H9 (cell line): Measurements from ENCODE around the gene PDCD6IP. TPM values are rescaled to one million over a fixed set of nuclear protein-coding genes. Genes with fewer than 3 reads are reported as not detected.

Source experiments
- DNase-seq: peaks from one replicate; pipeline ENCODE4 v3.0.0-alpha.2; 2017
- H2AFZ ChIP-seq: one replicate; pipeline ENCODE4 v1.6.1; 2013; ENCODE audit warnings: mild to moderate bottlenecking, low read length, control low read depth, moderate library complexity
- H2AK5ac ChIP-seq: 2 replicates; pipeline ENCODE4 v1.6.1; 2013; ENCODE audit warnings: low read length, control low read depth, mixed read lengths; ENCODE audit not compliant: insufficient read length
- H2BK120ac ChIP-seq: one replicate; pipeline ENCODE4 v1.6.1; 2013; ENCODE audit warnings: low read depth, mild to moderate bottlenecking, low read length, control low read depth, inconsistent platforms; ENCODE audit not compliant: poor library complexity, severe bottlenecking
- H2BK12ac ChIP-seq: 2 replicates; pipeline ENCODE4 v1.6.1; 2013; ENCODE audit warnings: low read length, control low read depth, mixed read lengths, low read depth; ENCODE audit not compliant: insufficient read length
- H2BK15ac ChIP-seq: 2 replicates; pipeline ENCODE4 v1.6.1; 2013; ENCODE audit warnings: low read depth, low read length, control low read depth
- H2BK20ac ChIP-seq: one replicate; pipeline ENCODE4 v1.6.1; 2013; ENCODE audit warnings: low read depth, mild to moderate bottlenecking, low read length, control low read depth, inconsistent platforms; ENCODE audit not compliant: poor library complexity, severe bottlenecking
- H2BK5ac ChIP-seq: 2 replicates; pipeline ENCODE4 v1.6.1; 2013; ENCODE audit warnings: low read length, control low read depth, mixed read lengths; ENCODE audit not compliant: insufficient read length
- H3K14ac ChIP-seq: 2 replicates; pipeline ENCODE4 v1.6.1; 2013; ENCODE audit warnings: low read length, control low read depth; ENCODE audit not compliant: insufficient read depth
- H3K18ac ChIP-seq: 2 replicates; pipeline ENCODE4 v1.6.1; 2013; ENCODE audit warnings: low read depth, mild to moderate bottlenecking, mixed read lengths, low read length, control low read depth; ENCODE audit not compliant: insufficient read length
- H3K23ac ChIP-seq: 2 replicates; pipeline ENCODE4 v1.6.1; 2013; ENCODE audit warnings: low read length, control low read depth, mixed read lengths, low read depth; ENCODE audit not compliant: insufficient read length
- H3K23me2 ChIP-seq: 2 replicates; pipeline ENCODE4 v1.6.1; 2013; ENCODE audit warnings: low read depth, mild to moderate bottlenecking, mixed read lengths, low read length, control low read depth; ENCODE audit not compliant: insufficient read length, poor library complexity, severe bottlenecking
- H3K27ac ChIP-seq: 2 replicates; pipeline ENCODE4 v1.5.1; 2013; ENCODE audit warnings: low read length, control low read depth, mixed read lengths, low read depth; ENCODE audit not compliant: insufficient read length
- H3K27me3 ChIP-seq: 2 replicates; pipeline ENCODE4 v1.6.1; 2013; ENCODE audit warnings: low read length, control low read depth, inconsistent platforms; ENCODE audit not compliant: insufficient read depth
- H3K4ac ChIP-seq: 2 replicates; pipeline ENCODE4 v1.6.1; 2013; ENCODE audit warnings: low read depth, mild to moderate bottlenecking, control low read depth, inconsistent platforms, low read length, moderate library complexity
- H3K4me1 ChIP-seq: 2 replicates; pipeline ENCODE4 v1.6.1; 2013; ENCODE audit warnings: low read length, control low read depth, inconsistent platforms; ENCODE audit not compliant: insufficient read depth
- H3K4me2 ChIP-seq: 2 replicates; pipeline ENCODE4 v1.6.1; 2013; ENCODE audit warnings: low read length, control low read depth, mixed read lengths; ENCODE audit not compliant: insufficient read length, insufficient read depth
- H3K56ac ChIP-seq: 2 replicates; pipeline ENCODE4 v1.6.1; 2013; ENCODE audit warnings: low read depth, mild to moderate bottlenecking, mixed read lengths, low read length, control low read depth; ENCODE audit not compliant: insufficient read length
- H3K79me1 ChIP-seq: 2 replicates; pipeline ENCODE4 v1.6.1; 2013; ENCODE audit warnings: low read depth, mild to moderate bottlenecking, moderate library complexity, low read length, control low read depth, inconsistent platforms; ENCODE audit not compliant: insufficient read depth, poor library complexity, severe bottlenecking
- H3K79me2 ChIP-seq: 2 replicates; pipeline ENCODE4 v1.6.1; 2013; ENCODE audit warnings: low read length, control low read depth, inconsistent platforms; ENCODE audit not compliant: insufficient read depth
- H3K9ac ChIP-seq: 2 replicates; pipeline ENCODE4 v1.6.1; 2013; ENCODE audit warnings: low read length, control low read depth, mixed read lengths; ENCODE audit not compliant: insufficient read length; ENCODE audit errors: extremely low read depth
- H3K9me3 ChIP-seq: one replicate; pipeline ENCODE4 v1.6.1; 2013; ENCODE audit warnings: low read depth, low read length, inconsistent platforms; ENCODE audit not compliant: control insufficient read depth
- H3T11ph ChIP-seq: one replicate; pipeline ENCODE4 v1.6.1; 2013; ENCODE audit warnings: mild to moderate bottlenecking, low read length, control low read depth, inconsistent platforms
- H4K20me1 ChIP-seq: one replicate; pipeline ENCODE4 v1.6.1; 2013; ENCODE audit not compliant: control insufficient read depth, insufficient read length, insufficient read depth
- H4K5ac ChIP-seq: 2 replicates; pipeline ENCODE4 v1.6.1; 2013; ENCODE audit warnings: low read depth, mild to moderate bottlenecking, mixed read lengths, low read length, control low read depth; ENCODE audit not compliant: insufficient read length
- H4K8ac ChIP-seq: replicated peaks from 2 replicates; pipeline ENCODE4 v1.6.1; 2013; ENCODE audit warnings: low read length, control low read depth, mixed read lengths, low read depth; ENCODE audit not compliant: insufficient read length
- H4K91ac ChIP-seq: 2 replicates; pipeline ENCODE4 v1.6.1; 2013; ENCODE audit warnings: low read depth, mild to moderate bottlenecking, moderate library complexity, mixed read lengths, low read length, control low read depth; ENCODE audit not compliant: insufficient read length
- H3K27ac Mint-ChIP-seq, 3 experiments: 2 replicates in 2 of 3; 3 replicates in 1 of 3; pipeline ENCODE4 v1.8.0; 2020 to 2021; ENCODE audit warnings: mixed read lengths in 3 of 3, mild to moderate bottlenecking in 1 of 3, moderate library complexity in 1 of 3
- H3K27me3 Mint-ChIP-seq: 2 replicates; pipeline ENCODE4 v1.8.0; 2021; ENCODE audit warnings: low read depth, mild to moderate bottlenecking, moderate library complexity, mixed read lengths
- H3K36me3 Mint-ChIP-seq, 3 experiments: 2 replicates in 2 of 3; 3 replicates in 1 of 3; pipeline ENCODE4 v1.8.0; 2020 to 2021; ENCODE audit warnings: low read depth in 3 of 3, mixed read lengths in 3 of 3; ENCODE audit not compliant: insufficient read depth in 1 of 3
- H3K4me1 Mint-ChIP-seq, 2 experiments: 2 replicates each; pipeline ENCODE4 v1.8.0; 2020; ENCODE audit warnings: mixed read lengths in 2 of 2
- H3K4me3 Mint-ChIP-seq, 2 experiments: 2 replicates in 1 of 2; 3 replicates in 1 of 2; pipeline ENCODE4 v1.8.0; 2020 to 2021; ENCODE audit warnings: mild to moderate bottlenecking in 2 of 2, mixed read lengths in 2 of 2, moderate library complexity in 1 of 2
- H3K9me3 Mint-ChIP-seq, 2 experiments: 2 replicates in 1 of 2; 3 replicates in 1 of 2; pipeline ENCODE4 v1.8.0; 2020; ENCODE audit warnings: mild to moderate bottlenecking in 2 of 2, mixed read lengths in 2 of 2, moderate library complexity in 1 of 2
- WGBS: extraction: QIAGEN DNeasy Blood & Tissue Kit; methylation state at CpG from one replicate; pipeline ENCODE4 v1.1.7; 2013; ENCODE audit warnings: missing lambda C conversion rate, low lambda C conversion rate, mixed read lengths; ENCODE audit not compliant: insufficient read length; ENCODE audit errors: extremely low coverage; 5-methylcytosine and 5-hydroxymethylcytosine counted together
- total RNA-seq: library from RNA; stranded (reverse); gene quantifications from 2 replicates; pipeline ENCODE4 v1.2.1, GENCODE V29; 2021
- TF ChIP-seq, protein P1 (sequence below): fragments of 200-600 bp; sonication (generic); conservative IDR thresholded peaks from 3 replicates; pipeline ENCODE4 v1.8.0; 2021; ENCODE audit warnings: antibody characterized with exemption, mild to moderate bottlenecking

PDCD6IP gene
- total RNA-seq, 1 experiment from 2014 or later: 109 TPM

DNA sequence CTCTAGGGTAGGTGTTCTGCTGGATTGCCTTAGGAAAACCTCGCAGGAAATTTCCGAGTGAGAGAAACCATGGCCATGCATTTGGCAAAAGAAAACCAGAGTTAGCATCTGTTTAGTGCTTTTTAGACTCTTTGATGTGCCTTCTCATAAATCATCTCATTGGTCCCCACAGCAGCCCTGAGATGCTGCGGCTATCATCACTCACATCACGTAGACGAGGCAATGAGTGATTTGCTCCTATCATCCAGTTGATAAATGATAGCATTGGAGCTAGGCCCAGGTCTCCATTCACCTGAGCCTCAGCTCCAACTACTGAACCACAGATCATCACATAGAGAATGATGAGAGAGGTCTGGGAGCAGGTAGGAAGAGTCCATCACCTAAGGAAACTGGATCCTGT, 111.1 kb downstream of the PDCD6IP start:
- no peaks in the 10 kb centered on the region for H3K79me2 ChIP-seq
- no peak overlapping the region for H3K18ac ChIP-seq
- no peak for DNase-seq
- H2BK120ac ChIP-seq: no peak overlapping the region
- H3K27ac ChIP-seq: no peak overlapping the region
- H2BK5ac ChIP-seq: no peak overlapping the region
- H2BK12ac ChIP-seq: no peak overlapping the region
- WGBS: no CpG with 5 or more reads among the region's 5 CpGs
- Mint-ChIP-seq H3K9me3 (no peaks in the 10 kb centered on the region; a peak in 1 of 5 replicates), H3K36me3 (no peaks in the 10 kb centered on the region; a peak in 1 of 7 replicates), H3K27ac (no peak overlapping the region), H3K4me1 (0 out of 4 replicates have a peak, but pooled peaks cover 0 to 3% of the 10 kb centered on the region in 2 experiments), H3K4me3 (no peak overlapping the region), H3K27me3 (peaks cover 2% of the 10 kb centered on the region; the same call in 1 of the 2 replicates)
- no peak overlapping the region for H2BK20ac ChIP-seq
- TF ChIP-seq, protein P1, sequence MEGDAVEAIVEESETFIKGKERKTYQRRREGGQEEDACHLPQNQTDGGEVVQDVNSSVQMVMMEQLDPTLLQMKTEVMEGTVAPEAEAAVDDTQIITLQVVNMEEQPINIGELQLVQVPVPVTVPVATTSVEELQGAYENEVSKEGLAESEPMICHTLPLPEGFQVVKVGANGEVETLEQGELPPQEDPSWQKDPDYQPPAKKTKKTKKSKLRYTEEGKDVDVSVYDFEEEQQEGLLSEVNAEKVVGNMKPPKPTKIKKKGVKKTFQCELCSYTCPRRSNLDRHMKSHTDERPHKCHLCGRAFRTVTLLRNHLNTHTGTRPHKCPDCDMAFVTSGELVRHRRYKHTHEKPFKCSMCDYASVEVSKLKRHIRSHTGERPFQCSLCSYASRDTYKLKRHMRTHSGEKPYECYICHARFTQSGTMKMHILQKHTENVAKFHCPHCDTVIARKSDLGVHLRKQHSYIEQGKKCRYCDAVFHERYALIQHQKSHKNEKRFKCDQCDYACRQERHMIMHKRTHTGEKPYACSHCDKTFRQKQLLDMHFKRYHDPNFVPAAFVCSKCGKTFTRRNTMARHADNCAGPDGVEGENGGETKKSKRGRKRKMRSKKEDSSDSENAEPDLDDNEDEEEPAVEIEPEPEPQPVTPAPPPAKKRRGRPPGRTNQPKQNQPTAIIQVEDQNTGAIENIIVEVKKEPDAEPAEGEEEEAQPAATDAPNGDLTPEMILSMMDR: no peak
- no peak overlapping the region for H4K91ac ChIP-seq
- no peak overlapping the region for H4K5ac ChIP-seq
- no peaks in the 10 kb centered on the region for H3K4me1 ChIP-seq
- H3K14ac ChIP-seq: no peak overlapping the region
- no peak overlapping the region for H3K56ac ChIP-seq
- H3K79me1 ChIP-seq: no peaks in the 10 kb centered on the region
- H3K4ac ChIP-seq: no peak overlapping the region
- H4K20me1 ChIP-seq: no peaks in the 10 kb centered on the region
- no peak overlapping the region for H3K23ac ChIP-seq
- H4K8ac ChIP-seq: no peak overlapping the region
- no peak overlapping the region for H3K4me2 ChIP-seq
- H2AFZ ChIP-seq: no peak overlapping the region
- no peak overlapping the region for H3T11ph ChIP-seq
- H3K27me3 ChIP-seq: no peaks in the 10 kb centered on the region
- H3K9ac ChIP-seq: no peak overlapping the region
- H2BK15ac ChIP-seq: no peak overlapping the region; the same call in 1 of the 2 replicates
- H3K23me2 ChIP-seq: no peaks in the 10 kb centered on the region
- H2AK5ac ChIP-seq: no peak overlapping the region
- no peaks in the 10 kb centered on the region for H3K9me3 ChIP-seq
